ENCODE results near the gene HNF4A. TPM values are rescaled to one million over a fixed set of nuclear protein-coding genes. Genes with fewer than 3 reads are reported as not detected.

The HNF4A gene
- total RNA-seq, 2 experiments from 2014 or later: not detected

GRCh38 chr20:44460795-44461141 lies 105.3 kb downstream of the HNF4A start:
- ChIA-PET POLR2A (interaction anchor here (1.1 kb wide), 1 partner anchor 149 kb away, joined by 3 read pairs; no protein-coding TSS in a partner anchor), CTCF (no interaction called here)
- Histone ChIP-seq H3K27ac (ENCODE audit: low read depth in 1 of 2, low read length in 2 of 2) (no peak overlapping the region), H3K27me3 (ENCODE audit: control insufficient read depth in 1 of 2, insufficient read depth in 2 of 2, low read length in 2 of 2) (no peaks in the 10 kb centered on the region), H3K9me3 (ENCODE audit: control insufficient read depth in 1 of 2, insufficient read depth in 1 of 2, low read length in 2 of 2) (no peaks in the 10 kb centered on the region), H3K4me1 (ENCODE audit: insufficient read depth, low read length) (no peaks in the 10 kb centered on the region), H3K36me3 (ENCODE audit: insufficient read depth, low read length) (no peaks in the 10 kb centered on the region), H3K4me3 (ENCODE audit: low read length) (no peak overlapping the region)
- TF ChIP-seq, protein P1, sequence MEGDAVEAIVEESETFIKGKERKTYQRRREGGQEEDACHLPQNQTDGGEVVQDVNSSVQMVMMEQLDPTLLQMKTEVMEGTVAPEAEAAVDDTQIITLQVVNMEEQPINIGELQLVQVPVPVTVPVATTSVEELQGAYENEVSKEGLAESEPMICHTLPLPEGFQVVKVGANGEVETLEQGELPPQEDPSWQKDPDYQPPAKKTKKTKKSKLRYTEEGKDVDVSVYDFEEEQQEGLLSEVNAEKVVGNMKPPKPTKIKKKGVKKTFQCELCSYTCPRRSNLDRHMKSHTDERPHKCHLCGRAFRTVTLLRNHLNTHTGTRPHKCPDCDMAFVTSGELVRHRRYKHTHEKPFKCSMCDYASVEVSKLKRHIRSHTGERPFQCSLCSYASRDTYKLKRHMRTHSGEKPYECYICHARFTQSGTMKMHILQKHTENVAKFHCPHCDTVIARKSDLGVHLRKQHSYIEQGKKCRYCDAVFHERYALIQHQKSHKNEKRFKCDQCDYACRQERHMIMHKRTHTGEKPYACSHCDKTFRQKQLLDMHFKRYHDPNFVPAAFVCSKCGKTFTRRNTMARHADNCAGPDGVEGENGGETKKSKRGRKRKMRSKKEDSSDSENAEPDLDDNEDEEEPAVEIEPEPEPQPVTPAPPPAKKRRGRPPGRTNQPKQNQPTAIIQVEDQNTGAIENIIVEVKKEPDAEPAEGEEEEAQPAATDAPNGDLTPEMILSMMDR (IDR thresholded peaks at IDR 0.05): peak; percentile 43
- H3K27me3 Mint-ChIP-seq: no peaks in the 10 kb centered on the region
- H3K4me3 Mint-ChIP-seq: no peak overlapping the region
- ATAC-seq (ENCODE audit: poor library complexity) (no peak), DNase-seq (peak in 4 of 14 experiments; percentile 14 to 41 (median 31))
- H3K9me3 Mint-ChIP-seq: no peaks in the 10 kb centered on the region
- no peaks in the 10 kb centered on the region for H3K36me3 Mint-ChIP-seq (ENCODE audit: low read depth)
- intact Hi-C loops (cut with DNase I, micrococcal nuclease): loop anchor here (1.0 to 10.0 kb wide), 4 partner anchors 148 to 346 kb away; partner anchors contain the start of gene FITM2 (in 1 of the 2)
- H3K4me1 Mint-ChIP-seq (ENCODE audit: low read depth): no peaks in the 10 kb centered on the region
- H3K27ac Mint-ChIP-seq: no peak overlapping the region

DNA sequence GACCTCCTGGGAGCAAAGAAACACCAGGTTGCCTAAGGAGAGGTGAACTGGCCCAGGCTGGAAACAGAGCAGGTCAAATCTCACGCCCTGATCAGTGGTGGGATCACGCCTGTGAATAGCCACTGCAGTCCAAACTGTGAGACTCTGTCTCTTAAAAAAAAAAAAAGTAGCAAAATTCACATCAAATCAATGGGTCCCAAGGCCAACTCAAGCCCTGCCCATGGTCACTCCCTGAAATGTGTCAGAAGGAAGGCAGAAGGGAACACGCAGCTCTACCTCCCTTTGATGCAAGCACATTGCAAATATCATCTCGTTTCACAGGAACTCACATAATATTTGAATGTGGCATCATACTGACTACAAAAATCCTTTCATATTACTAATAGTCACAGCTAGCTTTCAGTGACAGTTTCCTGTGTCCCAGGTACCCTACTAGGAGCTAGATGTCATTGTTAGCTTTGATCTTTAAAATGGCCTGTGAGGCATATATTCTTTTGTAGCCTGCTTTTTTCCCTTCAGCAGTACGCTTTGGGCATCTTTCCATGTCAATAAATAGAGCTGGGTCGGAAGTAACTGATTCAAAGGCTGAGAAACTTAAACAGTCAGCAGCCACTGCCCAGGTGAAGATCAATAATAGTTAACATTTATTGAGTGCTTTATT lies 105.8 kb downstream of the HNF4A start:
- no peak for DNase-seq
- Histone ChIP-seq H3K4me3 (ENCODE audit: low read length) (no peak overlapping the region), H3K36me3 (ENCODE audit: insufficient read depth, low read length) (no peaks in the 10 kb centered on the region), H3K4me1 (ENCODE audit: insufficient read depth, low read length) (no peaks in the 10 kb centered on the region), H3K27me3 (ENCODE audit: control insufficient read depth in 1 of 2, insufficient read depth in 2 of 2, low read length in 2 of 2) (no peaks in the 10 kb centered on the region), H3K9me3 (ENCODE audit: control insufficient read depth in 1 of 2, insufficient read depth in 1 of 2, low read length in 2 of 2) (no peaks in the 10 kb centered on the region), H3K27ac (ENCODE audit: low read depth in 1 of 2, low read length in 2 of 2) (no peak overlapping the region)
- ATAC-seq (ENCODE audit: poor library complexity): no peak
- Mint-ChIP-seq H3K9me3 (no peaks in the 10 kb centered on the region), H3K4me1 (ENCODE audit: low read depth) (no peaks in the 10 kb centered on the region), H3K27me3 (no peaks in the 10 kb centered on the region), H3K4me3 (no peak overlapping the region), H3K36me3 (ENCODE audit: low read depth) (no peaks in the 10 kb centered on the region), H3K27ac (no peak overlapping the region)
- TF ChIP-seq, protein P1 (IDR thresholded peaks at IDR 0.05): peak; percentile 4
- intact Hi-C loops (cut with DNase I, micrococcal nuclease): loop anchor here (1.0 to 10.0 kb wide), 3 partner anchors 149 to 346 kb away; partner anchors contain the start of gene FITM2 (in 1 of the 2)
- ChIA-PET CTCF (no interaction called here), POLR2A (no interaction called here)

GRCh38 chr20:44461803-44462174 lies 106.3 kb downstream of the HNF4A start:
- POLR2A ChIA-PET: no interaction called here
- Mint-ChIP-seq H3K4me3 (no peak overlapping the region), H3K9me3 (no peaks in the 10 kb centered on the region), H3K4me1 (ENCODE audit: low read depth) (no peaks in the 10 kb centered on the region), H3K36me3 (ENCODE audit: low read depth) (no peaks in the 10 kb centered on the region), H3K27me3 (no peaks in the 10 kb centered on the region), H3K27ac (no peak overlapping the region)
- no peaks in the 10 kb centered on the region for H3K36me3 ChIP-seq (ENCODE audit: insufficient read depth, low read length)
- H3K4me3 ChIP-seq (ENCODE audit: low read length): no peak overlapping the region
- ATAC-seq (ENCODE audit: poor library complexity) (no peak), DNase-seq (no peak)
- H3K27ac ChIP-seq (ENCODE audit: low read depth in 1 of 2, low read length in 2 of 2): no peak overlapping the region
- TF ChIP-seq, protein P1 (IDR thresholded peaks at IDR 0.05): no peak
- no peaks in the 10 kb centered on the region for H3K27me3 ChIP-seq (ENCODE audit: control insufficient read depth in 1 of 2, insufficient read depth in 2 of 2, low read length in 2 of 2)
- no peaks in the 10 kb centered on the region for H3K9me3 ChIP-seq (ENCODE audit: control insufficient read depth in 1 of 2, insufficient read depth in 1 of 2, low read length in 2 of 2)
- no peaks in the 10 kb centered on the region for H3K4me1 ChIP-seq (ENCODE audit: insufficient read depth, low read length)
- intact Hi-C loops (cut with DNase I, micrococcal nuclease): loop anchor here (1.0 to 10.0 kb wide), 3 partner anchors 149 to 347 kb away; partner anchors contain the start of gene FITM2 (in 1 of the 2)
- CTCF ChIA-PET: interaction anchor here (1.5 kb wide), 1 partner anchor 244 kb away, joined by 3 read pairs; no protein-coding TSS in a partner anchor

Data from CD4-positive, alpha-beta T cell (primary cell).